TTC549 (cell line): ENCODE data around the gene NUP62.
"Not testable (repeated sequence)": the region's sequence is repeated elsewhere in the genome, so short reads cannot be mapped to it uniquely, and the experiment has no call there.

Source experiments
- FAIRE-seq: peaks from 2 replicates; lab custom pipeline; 2012; peaks lifted over from hg19 to GRCh38; lab: Jason Lieb, UNC

Gene NUP62

GRCh38 chr19:49929121-49929610, at the start of gene NUP62, which contains the start of gene ATF5:
NUP62 (minus strand) TSS chr19:49929504; CDS start chr19:49909807, 19,697 bp downstream.
ATF5 (plus strand) TSS chr19:49929205; CDS start chr19:49930851, 1,646 bp downstream.
- no peak for FAIRE-seq

GRCh38 chr19:49978324-49978723, 49.0 kb upstream of the NUP62 start:
- no peak for FAIRE-seq

- no peak for FAIRE-seq
Measured at GRCh38 chr19:49977881-49978280, 48.6 kb upstream of the NUP62 start.

- no peak for FAIRE-seq
Measured at GRCh38 chr19:49977076-49977475, 47.8 kb upstream of the NUP62 start.

GRCh38 chr19:49976496-49976895, 47.2 kb upstream of the NUP62 start:
- FAIRE-seq = no peak

GRCh38 chr19:49975051-49975450, 45.7 kb upstream of the NUP62 start:
- no peak for FAIRE-seq

- no peak for FAIRE-seq
Measured at GRCh38 chr19:49973987-49974386, 44.7 kb upstream of the NUP62 start.

GRCh38 chr19:49972841-49973240, 43.5 kb upstream of the NUP62 start:
- no peak for FAIRE-seq

- FAIRE-seq = no peak
Measured at GRCh38 chr19:49971991-49972411, 42.7 kb upstream of the NUP62 start.

- not testable (repeated sequence) for FAIRE-seq
Measured at GRCh38 chr19:49969355-49969754, 40.1 kb upstream of the NUP62 start.

GRCh38 chr19:49968279-49968922, 39.1 kb upstream of the NUP62 start:
- FAIRE-seq = no peak

- FAIRE-seq = not testable (repeated sequence)
Measured at GRCh38 chr19:49960980-49961379, 31.7 kb upstream of the NUP62 start, which contains the start of gene SIGLEC11. SIGLEC11 (minus strand) TSS chr19:49961172; CDS start chr19:49961081, 91 bp downstream.

- not testable (repeated sequence) for FAIRE-seq
Measured at GRCh38 chr19:49959892-49960291, 30.6 kb upstream of the NUP62 start.

- not testable (repeated sequence) for FAIRE-seq
Measured at GRCh38 chr19:49958596-49958995, 29.3 kb upstream of the NUP62 start.

- not testable (repeated sequence) for FAIRE-seq
Measured at GRCh38 chr19:49958144-49958543, 28.8 kb upstream of the NUP62 start.

GRCh38 chr19:49957262-49957915, 28.1 kb upstream of the NUP62 start:
- no peak for FAIRE-seq

- no peak for FAIRE-seq
Measured at GRCh38 chr19:49956115-49956495, 26.8 kb upstream of the NUP62 start.

GRCh38 chr19:49954933-49955332, 25.6 kb upstream of the NUP62 start:
- FAIRE-seq = no peak

GRCh38 chr19:49954092-49954829, 25.0 kb upstream of the NUP62 start:
- FAIRE-seq = no peak

GRCh38 chr19:49953416-49953815, 24.1 kb upstream of the NUP62 start:
- FAIRE-seq = no peak

GRCh38 chr19:49952906-49953305, 23.6 kb upstream of the NUP62 start:
- FAIRE-seq = no peak

- FAIRE-seq = no peak
Measured at GRCh38 chr19:49952479-49952836, 23.2 kb upstream of the NUP62 start.
